Neural progenitor cell (in vitro differentiated cells): ENCODE measurements around the gene MIF4GD. TPM values are rescaled to one million over a fixed set of nuclear protein-coding genes. Genes with fewer than 3 reads are reported as not detected.

Source experiments
- DNase-seq: peaks from one replicate; pipeline ENCODE4 v3.0.0-alpha.2; 2016; ENCODE audit warnings: low spot score
- H2AFZ ChIP-seq: fragments of 200-600 bp; sonication (generic); replicated peaks from 2 replicates; pipeline ENCODE4 v1.6.1; 2016; ENCODE audit warnings: antibody characterized with exemption
- H3F3A ChIP-seq: fragments of 200-600 bp; sonication (generic); 2 replicates; pipeline ENCODE4 v1.6.1; 2016; ENCODE audit warnings: antibody characterized with exemption, low read depth
- H3K27ac ChIP-seq: fragments of 200-600 bp; sonication (generic); 2 replicates; pipeline ENCODE4 v1.5.1; 2016; ENCODE audit warnings: mild to moderate bottlenecking
- H3K27me3 ChIP-seq: fragments of 200-600 bp; sonication (generic); 2 replicates; pipeline ENCODE4 v1.6.1; 2016; ENCODE audit warnings: mild to moderate bottlenecking, moderate library complexity
- H3K36me3 ChIP-seq: fragments of 200-600 bp; sonication (generic); 2 replicates; pipeline ENCODE4 v1.5.1; 2016
- H3K4me1 ChIP-seq: fragments of 200-600 bp; sonication (generic); 2 replicates; pipeline ENCODE4 v1.6.1; 2016; ENCODE audit warnings: mixed run types
- H3K4me2 ChIP-seq: fragments of 200-600 bp; sonication (generic); 2 replicates; pipeline ENCODE4 v1.6.1; 2016
- H3K4me3 ChIP-seq: fragments of 200-600 bp; sonication (generic); 2 replicates; pipeline ENCODE4 v1.5.1; 2016
- H3K79me2 ChIP-seq: fragments of 200-600 bp; sonication (generic); 2 replicates; pipeline ENCODE4 v1.6.1; 2016; ENCODE audit warnings: low read depth
- H3K9ac ChIP-seq: fragments of 200-600 bp; sonication (generic); 2 replicates; pipeline ENCODE4 v1.6.1; 2016
- H3K9me3 ChIP-seq: fragments of 200-600 bp; sonication (generic); 2 replicates; pipeline ENCODE4 v1.5.1; 2016; ENCODE audit warnings: low read depth
- H4K20me1 ChIP-seq: fragments of 200-600 bp; sonication (generic); 2 replicates; pipeline ENCODE4 v1.6.1; 2016; ENCODE audit warnings: low read depth
- H3K27ac Mint-ChIP-seq: 3 replicates; pipeline ENCODE4 v1.8.0; 2021; ENCODE audit warnings: mixed read lengths
- H3K27me3 Mint-ChIP-seq: 2 replicates; pipeline ENCODE4 v1.8.0; 2022; ENCODE audit warnings: low read depth, mild to moderate bottlenecking, inconsistent platforms, moderate library complexity, mixed read lengths; ENCODE audit not compliant: insufficient read depth
- H3K36me3 Mint-ChIP-seq: 3 replicates; pipeline ENCODE4 v1.8.0; 2021; ENCODE audit warnings: mixed read lengths
- H3K4me1 Mint-ChIP-seq: 3 replicates; pipeline ENCODE4 v1.8.0; 2021; ENCODE audit warnings: mixed read lengths
- H3K4me3 Mint-ChIP-seq: 3 replicates; pipeline ENCODE4 v1.8.0; 2021; ENCODE audit warnings: mild to moderate bottlenecking, moderate library complexity, mixed read lengths
- H3K9me3 Mint-ChIP-seq: 3 replicates; pipeline ENCODE4 v1.8.0; 2020; ENCODE audit warnings: mixed read lengths
- CTCF ChIP-seq: fragments of 200-600 bp; sonication (generic); IDR thresholded peaks from 2 replicates; pipeline ENCODE4 v1.5.1; 2017; ENCODE audit warnings: antibody characterized with exemption, mild to moderate bottlenecking
- EZH2 ChIP-seq: fragments of 200-600 bp; sonication (generic); IDR thresholded peaks from 2 replicates; pipeline ENCODE4 v1.6.1; 2017; ENCODE audit warnings: antibody characterized with exemption, mild to moderate bottlenecking, moderate library complexity
- EZH2phosphoT487 ChIP-seq: fragments of 200-600 bp; sonication (generic); IDR thresholded peaks from 2 replicates; pipeline ENCODE4 v1.6.1; 2017; ENCODE audit warnings: antibody characterized with exemption
- total RNA-seq: library from RNA; depleted of rRNA; stranded (reverse); fragments of >200 nt; gene quantifications from 2 replicates; pipeline ENCODE4 v1.2.3, GENCODE V29; 2015; ENCODE audit warnings: low replicate concordance

Gene MIF4GD
- total RNA-seq, 1 donor from 2014 or later = 17.7 TPM

DNA sequence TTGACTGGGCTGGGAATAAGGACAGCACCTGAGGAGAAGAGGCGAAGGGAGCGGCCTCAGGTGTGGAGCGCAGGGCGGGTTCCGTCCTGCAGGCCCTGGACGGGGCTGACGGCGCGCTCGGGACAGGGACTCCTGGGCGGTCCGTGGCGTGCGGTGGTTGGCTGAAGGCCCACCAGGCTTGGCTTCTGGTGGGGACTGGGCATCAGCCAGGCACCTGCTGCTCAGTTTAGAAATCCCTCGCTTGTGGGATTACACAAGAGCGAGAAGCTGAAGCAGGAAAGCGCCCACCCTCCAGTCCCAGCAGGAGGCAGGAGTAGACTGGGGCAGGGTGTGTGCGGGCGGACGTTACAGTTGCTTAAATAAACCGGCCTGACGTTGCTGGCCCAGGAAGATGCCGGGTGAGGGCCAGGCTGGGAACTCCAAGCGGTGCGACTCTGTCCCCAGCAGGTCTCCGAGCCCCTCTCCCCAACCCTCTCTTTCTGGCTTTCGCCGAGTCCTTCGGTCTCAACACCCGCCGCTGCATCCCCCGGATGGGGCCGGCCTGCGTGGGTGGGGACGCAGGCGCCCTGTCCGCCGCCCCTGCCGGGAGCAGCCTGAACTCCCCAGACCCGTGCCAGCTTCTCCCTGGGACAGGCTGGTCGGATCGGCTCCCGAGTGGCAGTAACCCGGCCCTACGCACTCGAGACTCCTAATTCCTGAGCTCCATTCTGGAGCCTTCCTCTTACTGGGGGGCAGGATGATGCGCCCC is 639 bp downstream of the MIF4GD start:
- H3K4me1 ChIP-seq = peaks cover 4% of the 10 kb centered on the region
- H3K9me3 ChIP-seq = no peaks in the 10 kb centered on the region
- no peaks in the 10 kb centered on the region for H4K20me1 ChIP-seq
- H2AFZ ChIP-seq = peak overlapping the region; percentile 97
- H3K9ac ChIP-seq = peak overlapping the region; percentile 38
- Mint-ChIP-seq H3K36me3 (peaks cover 10% of the 10 kb centered on the region), H3K27ac (no peak overlapping the region), H3K27me3 (peaks cover 8% of the 10 kb centered on the region), H3K4me3 (peak overlapping the region; percentile 90), H3K9me3 (no peaks in the 10 kb centered on the region), H3K4me1 (peaks cover 12% of the 10 kb centered on the region)
- no peaks in the 10 kb centered on the region for H3K36me3 ChIP-seq
- no peaks in the 10 kb centered on the region for H3K79me2 ChIP-seq
- H3K27me3 ChIP-seq = peaks cover 8% of the 10 kb centered on the region
- DNase-seq = peak; percentile 78
- H3K4me3 ChIP-seq = peak overlapping the region; percentile 98
- no peak for TF ChIP-seq EZH2phosphoT487
- peak; percentile 6 for TF ChIP-seq EZH2
- no peak for TF ChIP-seq CTCF
- no peak overlapping the region for H3K27ac ChIP-seq
- peak overlapping the region; percentile 95 for H3K4me2 ChIP-seq
- H3F3A ChIP-seq = peaks cover 39% of the 10 kb centered on the region

DNA sequence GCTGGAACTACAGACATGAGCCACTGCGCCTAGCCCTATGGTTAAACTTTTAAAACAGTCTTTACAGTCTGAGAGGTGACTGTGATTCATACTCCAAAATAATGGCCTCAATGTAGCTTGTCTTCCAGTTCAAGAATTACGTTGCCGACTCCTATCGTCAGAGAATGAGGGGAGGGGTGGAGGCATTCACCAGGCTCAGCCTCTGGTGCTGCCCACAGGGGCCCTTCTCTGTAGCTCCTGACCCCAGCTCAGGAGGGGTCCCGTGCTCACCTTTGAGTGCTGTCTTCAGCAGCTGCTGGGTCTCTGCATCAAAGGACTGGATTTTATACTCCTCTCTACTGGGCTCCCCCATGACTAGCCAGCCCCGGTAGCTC is 1.2 kb downstream of the MIF4GD start:
- H3K36me3 ChIP-seq = no peaks in the 10 kb centered on the region
- H3F3A ChIP-seq = peaks cover 39% of the 10 kb centered on the region
- peaks cover 4% of the 10 kb centered on the region for H3K4me1 ChIP-seq
- DNase-seq = no peak
- H4K20me1 ChIP-seq = no peaks in the 10 kb centered on the region
- H3K9me3 ChIP-seq = no peaks in the 10 kb centered on the region
- H3K79me2 ChIP-seq = no peaks in the 10 kb centered on the region
- H2AFZ ChIP-seq = peak overlapping the region; percentile 97
- Mint-ChIP-seq H3K4me3 (peak overlapping the region; percentile 90), H3K36me3 (peaks cover 10% of the 10 kb centered on the region), H3K27me3 (peaks cover 8% of the 10 kb centered on the region), H3K9me3 (no peaks in the 10 kb centered on the region), H3K27ac (no peak overlapping the region), H3K4me1 (peaks cover 12% of the 10 kb centered on the region)
- peak overlapping the region; percentile 38 for H3K9ac ChIP-seq
- H3K27me3 ChIP-seq = peaks cover 8% of the 10 kb centered on the region
- peak overlapping the region; percentile 98 for H3K4me3 ChIP-seq
- H3K4me2 ChIP-seq = peak overlapping the region; percentile 95
- TF ChIP-seq EZH2phosphoT487 (no peak), EZH2 (no peak), CTCF (no peak)
- H3K27ac ChIP-seq = no peak overlapping the region

GRCh38 chr17:75267411-75268232 is 3.4 kb downstream of the MIF4GD start:
- H3K9me3 Mint-ChIP-seq = no peaks in the 10 kb centered on the region
- Histone ChIP-seq H4K20me1 (no peaks in the 10 kb centered on the region), H3K27me3 (peaks cover 8% of the 10 kb centered on the region), H3K9ac (no peak overlapping the region), H3K36me3 (no peaks in the 10 kb centered on the region), H3K9me3 (no peaks in the 10 kb centered on the region), H2AFZ (no peak overlapping the region), H3K4me3 (no peak overlapping the region), H3K4me2 (no peak overlapping the region), H3K79me2 (peaks cover 9% of the 10 kb centered on the region), H3F3A (peaks cover 44% of the 10 kb centered on the region), H3K4me1 (peaks cover 6% of the 10 kb centered on the region), H3K27ac (peak overlapping the region; percentile 20)
- peaks cover 2% of the 10 kb centered on the region for H3K27me3 Mint-ChIP-seq
- peak overlapping the region; percentile 91 for H3K27ac Mint-ChIP-seq
- peaks cover 17% of the 10 kb centered on the region for H3K4me1 Mint-ChIP-seq
- peak overlapping the region; percentile 19 for H3K4me3 Mint-ChIP-seq
- TF ChIP-seq EZH2 = no peak
- TF ChIP-seq EZH2phosphoT487 = no peak
- TF ChIP-seq CTCF = peak; percentile 24
- peaks cover 5% of the 10 kb centered on the region for H3K36me3 Mint-ChIP-seq
- peak; percentile 57 for DNase-seq
